ENCODE results near the gene CTXN2. TPM values are rescaled to one million over a fixed set of nuclear protein-coding genes. Genes with fewer than 3 reads are reported as not detected.

The CTXN2 gene
- total RNA-seq, 1 donor from 2014 or later = not detected

DNA sequence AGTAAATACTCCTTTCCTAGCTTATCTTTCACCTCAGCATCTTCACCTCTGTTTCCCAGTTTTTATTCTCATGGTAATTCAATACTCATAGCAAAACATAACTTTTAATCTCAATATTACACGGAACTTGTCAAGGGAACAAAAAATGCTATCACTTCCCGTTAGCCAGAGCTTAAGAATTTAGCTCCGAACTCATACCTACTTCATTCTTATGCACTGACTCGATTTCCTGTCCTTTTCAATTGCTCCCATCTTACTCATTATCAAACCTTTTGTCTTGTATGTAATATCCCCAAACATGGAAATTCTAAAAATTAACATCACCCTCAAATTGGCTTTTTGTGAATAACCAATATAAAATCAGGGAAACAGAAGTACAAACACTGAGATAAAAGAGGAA lies 41.6 kb upstream of the CTXN2 start:
- intact Hi-C loops (cut with DNase I) = no loop called here
- H3K4me1 ChIP-seq = peaks cover 0 to 10% of the 10 kb centered on the region in 2 donors
- peaks cover 17 to 28% of the 10 kb centered on the region in 2 donors for H3K36me3 ChIP-seq
- H3K4me3 ChIP-seq = no peak overlapping the region
- TF ChIP-seq CTCF (IDR thresholded peaks at IDR 0.05) = no peak
- H3K9me3 ChIP-seq = no peaks in the 10 kb centered on the region
- no peaks in the 10 kb centered on the region for H3K27me3 ChIP-seq
- DNase-seq (ENCODE audit: low spot score in 2 of 2) = no peak
- peak overlapping the region; percentile 13 to 56 for H3K27ac ChIP-seq

DNA sequence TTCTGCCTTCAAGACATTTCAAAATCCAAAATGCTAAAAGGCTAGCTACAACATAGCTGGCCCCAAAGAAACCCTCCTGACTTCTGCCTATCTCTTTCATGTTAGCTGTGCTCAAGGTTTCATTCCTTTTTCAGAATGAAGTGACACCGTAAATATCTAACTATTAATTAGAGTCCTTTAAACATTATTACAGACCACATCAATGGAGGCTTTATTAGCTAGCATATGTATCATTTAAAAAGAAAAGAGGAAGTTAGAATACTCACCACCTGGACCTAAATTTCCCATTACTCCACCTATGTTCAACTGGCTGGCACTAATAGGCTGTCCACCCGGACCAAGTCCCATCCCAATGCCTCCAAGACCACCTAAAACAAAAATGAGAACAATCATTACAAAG lies 37.9 kb upstream of the CTXN2 start:
- no peak overlapping the region for H3K27ac ChIP-seq
- H3K9me3 ChIP-seq = no peaks in the 10 kb centered on the region
- H3K4me1 ChIP-seq = no peaks in the 10 kb centered on the region
- intact Hi-C loops (cut with DNase I) = no loop called here
- DNase-seq (ENCODE audit: low spot score in 2 of 2) = no peak
- H3K36me3 ChIP-seq = peaks cover 23 to 33% of the 10 kb centered on the region in 2 donors
- TF ChIP-seq CTCF (IDR thresholded peaks at IDR 0.05) = no peak
- no peak overlapping the region for H3K4me3 ChIP-seq
- no peaks in the 10 kb centered on the region for H3K27me3 ChIP-seq

- H3K9me3 ChIP-seq = no peaks in the 10 kb centered on the region
- DNase-seq (ENCODE audit: low spot score in 2 of 2) = no peak
- no peak for TF ChIP-seq CTCF (IDR thresholded peaks at IDR 0.05)
- peaks cover 0 to 17% of the 10 kb centered on the region in 2 donors for H3K36me3 ChIP-seq
- H3K4me3 ChIP-seq = no peak overlapping the region
- peaks cover 0 to 7% of the 10 kb centered on the region in 2 donors for H3K4me1 ChIP-seq
- intact Hi-C loops (cut with DNase I) = no loop called here
- no peak overlapping the region for H3K27ac ChIP-seq
- no peaks in the 10 kb centered on the region for H3K27me3 ChIP-seq
These were observed 22.8 kb upstream of the CTXN2 start for GRCh38 chr15:48168616-48169015.

- intact Hi-C loops (cut with DNase I) = no loop called here
- Histone ChIP-seq H3K36me3 (no peaks in the 10 kb centered on the region), H3K9me3 (no peaks in the 10 kb centered on the region), H3K27ac (no peak overlapping the region), H3K27me3 (no peaks in the 10 kb centered on the region), H3K4me1 (peaks cover 0 to 12% of the 10 kb centered on the region in 2 donors), H3K4me3 (no peak overlapping the region)
- TF ChIP-seq CTCF (IDR thresholded peaks at IDR 0.05) = no peak
- DNase-seq (ENCODE audit: low spot score in 2 of 2) = no peak
These were observed 20.5 kb upstream of the CTXN2 start for GRCh38 chr15:48170981-48171380.

- Histone ChIP-seq H3K4me3 (no peak overlapping the region), H3K36me3 (no peaks in the 10 kb centered on the region), H3K27me3 (no peaks in the 10 kb centered on the region), H3K9me3 (no peaks in the 10 kb centered on the region), H3K4me1 (peaks cover 0 to 11% of the 10 kb centered on the region in 2 donors), H3K27ac (no peak overlapping the region)
- no peak for DNase-seq (ENCODE audit: low spot score in 2 of 2)
- TF ChIP-seq CTCF (IDR thresholded peaks at IDR 0.05) = no peak
- intact Hi-C loops (cut with DNase I) = loop anchor here (5.0 kb wide), 3 partner anchors 112 to 458 kb away; partner anchors contain the start of gene SEMA6D
These were observed 16.3 kb upstream of the CTXN2 start for GRCh38 chr15:48175126-48175525.

GRCh38 chr15:48176112-48176511 lies 15.4 kb upstream of the CTXN2 start:
- no peak for DNase-seq (ENCODE audit: low spot score in 2 of 2)
- intact Hi-C loops (cut with DNase I) = loop anchor here (2.0 to 5.0 kb wide), 4 partner anchors 75 to 459 kb away; partner anchors contain the start of gene SEMA6D
- peak overlapping the region; percentile 92 to 96 for H3K27ac ChIP-seq
- no peak for TF ChIP-seq CTCF (IDR thresholded peaks at IDR 0.05)
- peak overlapping the region; percentile 63 to 80 for H3K4me3 ChIP-seq
- H3K36me3 ChIP-seq = no peaks in the 10 kb centered on the region
- H3K9me3 ChIP-seq = no peaks in the 10 kb centered on the region
- no peaks in the 10 kb centered on the region for H3K27me3 ChIP-seq
- peaks cover 0 to 6% of the 10 kb centered on the region in 2 donors for H3K4me1 ChIP-seq
